AG04449 (cell line): Measurements from ENCODE around the gene DRC3.

Experiments used
- CTCF ChIA-PET: fragments of 350-600 bp; formaldehyde crosslinking; extraction: SDS; loops from one replicate; lab custom pipeline; 2021; ENCODE audit warnings: antibody characterized with exemption; lab: Yijun Ruan, JAX
- POLR2A ChIA-PET: fragments of 400-600, 350-600 bp; formaldehyde crosslinking; extraction: SDS; loops from one replicate; lab custom pipeline; 2020; ENCODE audit warnings: antibody characterized with exemption, inconsistent platforms; lab: Yijun Ruan, JAX
- DNase-seq: peaks from one replicate; pipeline ENCODE4 v3.0.0-alpha.2; 2010; ENCODE audit warnings: low read depth, low spot score
- H3K4me3 ChIP-seq: 2 replicates; pipeline ENCODE4 v1.5.1; 2011; ENCODE audit warnings: low read depth, mild to moderate bottlenecking, control low read depth, low read length
- TF ChIP-seq, protein P1 (sequence below): IDR thresholded peaks from one replicate; pipeline ENCODE4 v1.5.1; 2011; ENCODE audit warnings: mild to moderate bottlenecking, moderate library complexity, low read length, control low read depth, inconsistent platforms; ENCODE audit not compliant: insufficient read depth; ENCODE audit errors: missing control alignments

The DRC3 gene

DNA sequence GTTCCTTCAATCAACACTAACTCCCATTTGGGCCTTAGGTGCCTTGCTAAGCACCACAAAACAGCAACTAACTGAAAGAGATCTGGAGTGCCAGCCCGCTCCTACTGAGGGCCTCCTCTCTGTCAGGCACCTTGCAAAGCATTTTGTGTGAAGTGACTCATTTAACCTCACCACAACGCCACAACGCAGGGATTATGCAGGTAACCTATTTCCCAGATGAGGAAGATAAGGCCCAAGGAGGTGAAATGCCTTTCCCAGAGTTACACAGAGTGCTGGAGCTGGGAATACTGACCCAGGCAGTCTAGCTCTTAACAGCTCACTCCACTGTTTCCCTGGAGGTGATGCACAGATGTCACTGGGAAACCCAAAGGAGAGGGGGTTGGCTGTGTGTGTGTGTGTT, 32.8 kb downstream of the DRC3 start:
- no peak overlapping the region for H3K4me3 ChIP-seq
- CTCF ChIA-PET = interaction anchor here (1.0 to 2.1 kb wide), 2 partner anchors 11 to 18 kb away, joined by 3 to 9 read pairs; no protein-coding TSS in a partner anchor
- TF ChIP-seq, protein P1, sequence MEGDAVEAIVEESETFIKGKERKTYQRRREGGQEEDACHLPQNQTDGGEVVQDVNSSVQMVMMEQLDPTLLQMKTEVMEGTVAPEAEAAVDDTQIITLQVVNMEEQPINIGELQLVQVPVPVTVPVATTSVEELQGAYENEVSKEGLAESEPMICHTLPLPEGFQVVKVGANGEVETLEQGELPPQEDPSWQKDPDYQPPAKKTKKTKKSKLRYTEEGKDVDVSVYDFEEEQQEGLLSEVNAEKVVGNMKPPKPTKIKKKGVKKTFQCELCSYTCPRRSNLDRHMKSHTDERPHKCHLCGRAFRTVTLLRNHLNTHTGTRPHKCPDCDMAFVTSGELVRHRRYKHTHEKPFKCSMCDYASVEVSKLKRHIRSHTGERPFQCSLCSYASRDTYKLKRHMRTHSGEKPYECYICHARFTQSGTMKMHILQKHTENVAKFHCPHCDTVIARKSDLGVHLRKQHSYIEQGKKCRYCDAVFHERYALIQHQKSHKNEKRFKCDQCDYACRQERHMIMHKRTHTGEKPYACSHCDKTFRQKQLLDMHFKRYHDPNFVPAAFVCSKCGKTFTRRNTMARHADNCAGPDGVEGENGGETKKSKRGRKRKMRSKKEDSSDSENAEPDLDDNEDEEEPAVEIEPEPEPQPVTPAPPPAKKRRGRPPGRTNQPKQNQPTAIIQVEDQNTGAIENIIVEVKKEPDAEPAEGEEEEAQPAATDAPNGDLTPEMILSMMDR = no peak
- no peak for DNase-seq
- POLR2A ChIA-PET = interaction anchor here (1.7 kb wide), 1 partner anchor 10 kb away, joined by 4 read pairs; no protein-coding TSS in a partner anchor

DNA sequence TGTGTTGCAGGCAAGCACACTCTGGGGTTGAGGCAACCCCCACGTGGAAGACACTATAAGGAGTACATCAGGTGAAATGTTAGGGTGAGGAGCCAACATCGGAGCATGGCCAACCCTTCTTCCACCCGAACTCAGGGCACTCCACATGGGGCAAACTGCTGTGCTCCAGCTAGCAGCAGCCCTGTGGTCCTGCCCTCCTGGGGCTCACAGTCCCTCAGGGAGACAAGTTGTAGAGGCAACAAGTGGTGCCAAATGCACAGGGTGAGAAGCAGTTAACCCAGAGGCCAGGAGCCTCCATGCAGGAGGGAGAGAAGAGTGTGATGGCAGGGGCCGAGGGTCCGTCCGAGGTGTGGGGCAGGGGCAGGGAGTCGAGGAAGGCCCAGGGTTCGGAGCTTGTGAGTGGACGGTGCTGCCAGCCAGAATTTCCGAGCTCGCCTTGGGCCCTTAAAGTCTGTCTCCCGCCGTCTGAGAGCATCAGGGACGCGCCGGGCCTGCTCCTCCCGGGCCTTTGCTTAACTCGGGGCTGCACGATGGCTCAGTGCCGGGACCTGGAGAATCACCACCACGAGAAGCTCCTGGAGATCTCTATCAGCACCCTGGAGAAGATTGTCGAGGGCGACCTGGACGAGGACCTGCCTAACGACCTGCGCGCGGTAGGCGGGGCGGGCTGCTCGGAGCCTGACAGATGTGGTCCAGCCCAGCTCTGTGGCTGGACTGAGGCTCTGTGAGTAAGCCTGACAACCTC, 34.0 kb downstream of the DRC3 start:
- TF ChIP-seq, protein P1 = no peak
- ChIA-PET CTCF (interaction anchor here (0.8 to 1.3 kb wide), 4 partner anchors 10 to 29 kb away, joined by 3 read pairs; no protein-coding TSS in a partner anchor), POLR2A (no interaction called here)
- H3K4me3 ChIP-seq = no peak overlapping the region
- DNase-seq = no peak

GRCh38 chr17:18008496-18009268, 36.0 kb downstream of the DRC3 start:
- ChIA-PET POLR2A (interaction anchor here (0.5 kb wide), 1 partner anchor 83 kb away, joined by 3 read pairs; no protein-coding TSS in a partner anchor), CTCF (interaction anchor here (1.0 to 2.1 kb wide), 6 partner anchors 14 to 50 kb away, joined by 3 to 7 read pairs (median 6); no protein-coding TSS in a partner anchor)
- DNase-seq = peak; percentile 63
- TF ChIP-seq, protein P1 = no peak
- H3K4me3 ChIP-seq = no peak overlapping the region

GRCh38 chr17:18009609-18010420, 37.2 kb downstream of the DRC3 start:
- ChIA-PET POLR2A (no interaction called here), CTCF (interaction anchor here (1.2 to 2.1 kb wide), 3 partner anchors 22 to 26 kb away, joined by 3 to 7 read pairs (median 5); no protein-coding TSS in a partner anchor)
- TF ChIP-seq, protein P1 = no peak
- no peak overlapping the region for H3K4me3 ChIP-seq
- DNase-seq = no peak

DNA sequence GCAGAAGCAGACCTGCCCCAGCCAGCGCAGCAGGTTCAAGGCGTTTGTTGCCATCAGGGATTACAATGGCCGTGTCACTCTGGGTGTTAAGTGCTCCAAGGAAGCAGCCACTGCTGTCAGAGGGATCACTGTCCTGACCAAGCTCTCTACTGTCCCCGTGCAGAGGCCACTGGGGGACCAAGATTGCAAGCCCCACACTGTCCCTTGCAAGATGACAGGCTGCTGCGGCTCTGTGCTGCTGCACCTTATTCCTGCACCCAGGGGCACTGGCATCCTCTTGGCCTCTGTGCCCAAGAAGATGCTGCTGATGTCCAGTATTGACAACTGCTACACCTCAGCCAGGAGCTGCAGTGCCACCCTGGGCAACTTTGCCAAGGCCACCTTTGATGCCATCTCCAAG, 38.6 kb downstream of the DRC3 start:
- POLR2A ChIA-PET = no interaction called here
- CTCF ChIA-PET = interaction anchor here (0.8 to 1.3 kb wide), 2 partner anchors 27 to 92 kb away, joined by 3 to 5 read pairs; no protein-coding TSS in a partner anchor

More for the DNA sequence above, 38.6 kb downstream of the DRC3 start:
- H3K4me3 ChIP-seq = no peak overlapping the region
- TF ChIP-seq, protein P1 = no peak
- no peak for DNase-seq
